DMS114 treated with DMSO at 0.1 percent for 48 hours (cell line): ENCODE results near the gene TSPAN18.

ENCODE experiments used
- DNase-seq: peaks from one replicate; lab custom pipeline; 2025; ENCODE audit not compliant: unreplicated experiment; lab: John Stamatoyannopoulos, UW

Gene TSPAN18

DNA sequence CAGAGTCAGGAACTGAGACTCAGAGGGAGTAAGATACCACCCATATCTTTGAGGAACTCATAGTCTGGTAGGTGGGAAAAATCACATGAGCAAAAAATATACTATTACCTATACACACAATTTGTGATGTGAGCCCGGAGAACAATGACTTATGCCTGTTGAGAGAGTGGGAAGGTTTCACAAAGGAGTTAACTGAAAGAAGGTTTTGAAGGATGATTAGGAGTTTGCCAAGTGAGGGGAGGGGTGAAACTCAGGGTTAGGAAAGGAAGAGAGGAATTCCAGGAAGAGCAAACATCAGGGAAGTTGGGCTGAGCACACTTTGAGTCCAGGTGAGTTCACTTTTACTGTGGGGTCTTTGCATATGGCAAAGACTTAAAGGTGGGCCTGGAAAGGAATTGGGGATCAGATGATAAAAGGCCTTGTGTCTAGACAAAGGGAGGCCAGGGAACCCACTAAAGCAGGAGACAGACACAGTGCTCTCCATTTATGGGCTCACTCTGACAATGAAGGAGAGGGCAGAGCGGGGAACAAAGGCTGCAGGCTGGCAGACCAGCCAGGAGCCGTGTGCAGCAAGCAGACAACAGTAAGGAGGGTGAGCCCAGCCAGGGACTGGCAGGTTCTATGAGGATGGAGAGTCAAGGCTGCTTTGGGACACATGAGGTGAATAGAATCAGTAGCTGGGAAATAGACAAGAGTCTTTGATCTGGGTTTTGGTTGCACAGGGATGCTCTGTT lies 33.1 kb downstream of the TSPAN18 start:
- no peak for DNase-seq

DNA sequence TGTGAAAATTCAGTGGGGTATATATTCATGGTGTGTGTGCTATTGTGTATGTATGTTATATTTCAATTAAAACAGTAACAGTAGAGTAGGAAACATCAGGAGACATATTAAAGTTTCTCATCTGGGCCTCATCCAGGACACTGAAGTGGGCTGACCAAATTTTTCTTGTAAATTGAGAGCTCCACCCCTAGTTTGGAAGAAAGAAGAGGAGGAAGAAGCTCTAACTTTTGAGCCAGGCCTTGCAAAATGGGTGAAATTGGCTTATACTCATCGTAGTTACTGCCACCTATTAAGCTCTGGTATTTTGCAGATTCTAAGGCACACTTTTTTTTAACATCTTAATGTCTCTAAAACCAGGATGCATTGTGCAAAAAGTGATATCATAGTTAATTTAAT lies 33.7 kb downstream of the TSPAN18 start:
- DNase-seq, result no peak

GRCh38 chr11:44760917-44761550 lies 34.3 kb downstream of the TSPAN18 start:
- no peak for DNase-seq

GRCh38 chr11:44761551-44761961 lies 34.8 kb downstream of the TSPAN18 start:
- DNase-seq, result no peak

GRCh38 chr11:44763121-44763820 lies 36.5 kb downstream of the TSPAN18 start:
- no peak for DNase-seq

- DNase-seq, result no peak
These were observed 37.8 kb downstream of the TSPAN18 start for GRCh38 chr11:44764583-44764982.

- no peak for DNase-seq
These were observed 38.3 kb downstream of the TSPAN18 start for GRCh38 chr11:44765026-44765595.

- no peak for DNase-seq
These were observed 38.9 kb downstream of the TSPAN18 start for GRCh38 chr11:44765676-44766075.

DNA sequence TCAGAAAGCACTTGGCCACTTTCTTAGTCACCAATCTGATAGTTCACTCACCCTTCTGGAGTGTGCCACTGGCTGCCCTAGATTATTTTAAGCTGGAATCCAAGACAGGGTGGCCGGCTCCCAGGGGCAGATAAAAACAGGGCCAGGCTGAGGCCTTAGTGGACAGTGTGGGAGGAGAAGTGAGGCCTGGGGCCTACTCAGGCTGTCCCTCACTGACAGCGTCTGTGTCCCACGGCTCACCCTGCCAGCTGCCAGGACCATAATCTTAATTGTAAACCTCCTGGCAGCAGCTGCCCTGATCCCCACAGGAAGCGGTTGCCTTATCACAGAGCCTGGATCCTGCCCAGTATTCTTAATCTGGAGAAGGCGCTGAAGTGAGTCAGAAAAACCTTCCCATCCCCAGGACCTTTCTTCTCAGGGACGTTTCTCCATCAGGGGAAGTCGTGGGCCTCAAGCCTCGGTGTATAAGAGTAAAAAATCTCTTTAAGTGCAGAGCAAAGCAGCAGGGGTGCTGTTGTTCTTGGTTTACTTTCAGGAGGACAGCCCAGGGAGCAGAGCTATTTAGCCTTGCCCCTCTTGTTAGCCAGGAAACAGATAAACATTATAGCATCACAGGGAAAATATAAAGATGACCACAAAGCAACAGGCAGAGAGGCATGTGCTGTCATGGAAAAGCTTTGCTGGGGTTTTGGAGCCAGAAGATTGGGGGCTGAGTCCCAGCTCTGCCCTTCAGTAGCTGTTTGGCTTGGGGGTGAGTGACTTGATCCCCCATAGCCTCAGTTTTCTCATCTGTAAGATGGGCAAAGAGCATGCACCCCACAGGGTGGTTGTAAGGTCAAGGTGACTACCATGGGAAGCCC lies 39.6 kb downstream of the TSPAN18 start:
- no peak for DNase-seq

DNA sequence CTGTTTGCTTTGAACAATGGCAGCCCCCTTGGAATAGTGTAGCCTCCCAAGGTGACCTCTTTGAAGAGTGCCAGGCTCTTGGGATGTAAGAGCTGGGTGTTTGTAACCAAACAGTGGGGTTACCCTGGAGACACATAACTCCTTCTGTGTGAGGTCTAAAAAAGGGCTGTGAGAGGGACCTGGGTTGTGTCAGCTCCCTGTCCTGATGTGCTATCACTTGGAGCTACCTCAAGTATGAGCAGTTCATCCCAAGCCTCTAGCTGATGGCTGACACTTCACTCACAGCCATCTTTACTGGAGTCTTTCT lies 40.2 kb downstream of the TSPAN18 start:
- no peak for DNase-seq

- DNase-seq, result no peak
These were observed 40.7 kb downstream of the TSPAN18 start for GRCh38 chr11:44767421-44767820.

DNA sequence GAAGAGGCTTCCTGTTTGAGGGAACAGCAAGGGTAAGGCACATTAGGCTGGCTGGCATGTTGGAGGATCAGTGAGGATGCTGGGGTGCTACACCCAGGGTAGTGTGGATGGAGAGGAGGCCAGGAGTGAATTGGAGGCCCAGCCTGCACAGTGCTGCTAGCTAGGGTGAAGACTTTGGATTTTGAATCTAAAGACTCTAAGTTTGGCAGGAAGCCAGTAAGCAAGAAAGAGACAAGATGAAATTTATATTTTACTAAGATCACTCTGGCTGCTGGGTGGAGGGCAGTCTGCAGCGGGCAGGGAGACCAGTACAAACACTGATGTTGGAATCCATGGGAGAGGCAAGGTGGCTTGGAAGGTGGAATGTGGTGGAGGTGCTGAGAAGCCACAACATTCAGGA lies 43.6 kb downstream of the TSPAN18 start:
- no peak for DNase-seq

GRCh38 chr11:44771252-44771734 lies 44.5 kb downstream of the TSPAN18 start:
- no peak for DNase-seq

GRCh38 chr11:44771841-44772240 lies 45.1 kb downstream of the TSPAN18 start:
- DNase-seq, result no peak

DNA sequence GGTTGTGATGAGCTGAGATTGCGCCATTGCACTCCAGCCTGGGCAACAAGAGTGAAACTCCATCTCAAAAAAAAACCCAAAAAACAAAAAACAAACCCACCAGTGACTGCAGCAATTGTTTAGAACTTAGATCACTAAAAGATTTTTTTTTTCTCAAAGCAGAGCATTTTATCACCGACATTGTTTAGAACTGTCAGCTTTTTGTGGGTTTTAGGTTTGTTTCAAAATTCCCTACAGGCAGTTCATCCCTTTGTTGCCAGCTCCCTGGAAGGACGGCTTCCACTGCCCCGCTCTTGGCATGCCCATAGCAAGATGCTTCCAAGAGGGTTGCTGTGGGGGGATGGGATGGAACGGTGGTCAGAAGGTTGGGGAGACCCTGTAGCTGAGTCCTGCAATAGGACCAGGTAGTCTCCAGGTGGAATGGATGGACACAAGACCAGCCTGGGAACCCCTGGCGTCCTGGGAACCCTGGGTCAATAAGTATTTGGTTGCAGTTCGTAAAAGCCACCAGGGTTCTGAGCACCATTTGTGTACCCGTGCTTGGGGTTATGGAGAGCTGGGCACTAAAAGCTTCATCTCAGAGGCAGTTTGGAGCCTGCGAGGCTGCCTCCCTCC lies 46.7 kb downstream of the TSPAN18 start:
- DNase-seq, result no peak

GRCh38 chr11:44774108-44774507 lies 47.3 kb downstream of the TSPAN18 start:
- DNase-seq, result no peak

DNA sequence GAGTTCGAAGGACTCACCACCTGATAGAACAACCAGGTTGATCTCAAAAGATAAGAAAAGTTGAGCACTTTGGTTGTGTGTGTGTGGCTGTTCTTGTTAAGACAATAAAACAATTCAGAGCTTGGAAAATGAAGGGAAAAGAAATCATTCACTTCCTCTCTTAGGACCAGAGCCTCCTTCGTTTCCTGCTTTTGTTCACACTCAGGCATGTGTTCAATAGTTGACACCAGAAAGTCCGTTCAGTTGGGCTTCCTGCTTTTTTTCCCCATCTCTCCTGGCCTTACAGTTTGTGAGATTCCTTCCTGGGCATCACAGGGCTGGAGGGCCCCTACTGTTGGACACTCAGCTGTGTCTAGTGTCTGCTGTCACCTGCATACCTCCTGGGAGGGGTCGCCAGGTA lies 48.0 kb downstream of the TSPAN18 start:
- no peak for DNase-seq

GRCh38 chr11:44775366-44775984 lies 48.7 kb downstream of the TSPAN18 start:
- peak; percentile 28 for DNase-seq

- DNase-seq, result no peak
These were observed 49.3 kb downstream of the TSPAN18 start for GRCh38 chr11:44775985-44776446.
